ENCODE data around the gene NADK2. TPM values are rescaled to one million over a fixed set of nuclear protein-coding genes. Genes with fewer than 3 reads are reported as not detected.

Gene NADK2
- total and polyA plus RNA-seq, 9 donors: 28.9 to 42.2 (median 39.3) TPM

DNA sequence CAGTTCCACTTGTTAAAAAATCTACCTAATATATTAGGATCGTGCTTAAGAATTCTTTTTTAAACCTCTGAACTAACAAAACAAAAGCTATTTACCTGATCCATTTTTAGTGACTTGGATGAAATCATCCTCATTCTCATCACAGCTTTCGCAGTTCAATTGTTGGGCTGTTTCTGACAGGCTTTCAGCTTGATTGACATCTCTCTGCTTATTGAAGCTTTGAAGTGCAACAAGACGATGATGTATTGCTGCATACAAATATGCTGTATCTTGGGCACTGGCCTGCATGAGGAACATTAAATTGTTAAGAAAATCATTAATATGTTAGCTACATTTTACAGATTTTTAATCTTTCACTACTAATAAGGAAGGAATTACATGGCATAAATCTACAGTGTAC is 9.5 kb upstream of the NADK2 start:
- H3K9me3 ChIP-seq (replicated peaks; ENCODE audit: control insufficient read depth, low read depth, low read length): no peaks in the 10 kb centered on the region
- no peaks in the 10 kb centered on the region for H3K4me1 ChIP-seq (ENCODE audit: control insufficient read depth, insufficient read depth, low read length)
- H3K36me3 ChIP-seq (ENCODE audit: control insufficient read depth, insufficient read depth, low read length): no peaks in the 10 kb centered on the region
- no peak for DNase-seq
- 100% methylated on average over 1 of the region's 3 CpGs for whole genome bisulfite sequencing (ENCODE audit: insufficient coverage)
- no peak overlapping the region for H3K27ac ChIP-seq (ENCODE audit: low read length)
- no peaks in the 10 kb centered on the region for H3K27me3 ChIP-seq (ENCODE audit: control insufficient read depth, insufficient read depth, low read length)
- H3K4me3 ChIP-seq (ENCODE audit: low read length): no peak overlapping the region

DNA sequence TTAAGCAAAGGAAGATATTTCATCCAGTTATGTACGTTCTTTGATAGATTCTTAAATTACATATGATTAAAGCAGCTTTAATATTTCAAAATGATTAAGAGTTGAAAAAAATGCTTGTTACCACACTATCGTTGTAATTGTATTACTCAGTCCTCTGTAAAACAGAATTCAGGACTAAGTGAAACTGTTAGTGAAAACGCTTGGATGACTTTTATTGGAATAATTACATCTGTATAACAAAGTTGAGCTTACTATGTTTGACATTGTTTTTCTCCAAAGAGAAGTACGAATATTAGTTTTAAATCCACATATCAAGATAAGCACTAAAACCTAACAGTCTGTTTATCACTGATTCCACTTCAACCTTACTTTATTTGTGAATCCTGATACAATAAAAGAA is 8.7 kb upstream of the NADK2 start:
- Histone ChIP-seq H3K27me3 (ENCODE audit: control insufficient read depth, insufficient read depth, low read length) (no peaks in the 10 kb centered on the region), H3K27ac (ENCODE audit: low read length) (no peak overlapping the region), H3K9me3 (replicated peaks; ENCODE audit: control insufficient read depth, low read depth, low read length) (no peaks in the 10 kb centered on the region), H3K4me3 (ENCODE audit: low read length) (no peak overlapping the region), H3K36me3 (ENCODE audit: control insufficient read depth, insufficient read depth, low read length) (no peaks in the 10 kb centered on the region), H3K4me1 (ENCODE audit: control insufficient read depth, insufficient read depth, low read length) (no peaks in the 10 kb centered on the region)
- WGBS (ENCODE audit: insufficient coverage): no CpG with 5 or more reads among the region's 4 CpGs
- DNase-seq: no peak

DNA sequence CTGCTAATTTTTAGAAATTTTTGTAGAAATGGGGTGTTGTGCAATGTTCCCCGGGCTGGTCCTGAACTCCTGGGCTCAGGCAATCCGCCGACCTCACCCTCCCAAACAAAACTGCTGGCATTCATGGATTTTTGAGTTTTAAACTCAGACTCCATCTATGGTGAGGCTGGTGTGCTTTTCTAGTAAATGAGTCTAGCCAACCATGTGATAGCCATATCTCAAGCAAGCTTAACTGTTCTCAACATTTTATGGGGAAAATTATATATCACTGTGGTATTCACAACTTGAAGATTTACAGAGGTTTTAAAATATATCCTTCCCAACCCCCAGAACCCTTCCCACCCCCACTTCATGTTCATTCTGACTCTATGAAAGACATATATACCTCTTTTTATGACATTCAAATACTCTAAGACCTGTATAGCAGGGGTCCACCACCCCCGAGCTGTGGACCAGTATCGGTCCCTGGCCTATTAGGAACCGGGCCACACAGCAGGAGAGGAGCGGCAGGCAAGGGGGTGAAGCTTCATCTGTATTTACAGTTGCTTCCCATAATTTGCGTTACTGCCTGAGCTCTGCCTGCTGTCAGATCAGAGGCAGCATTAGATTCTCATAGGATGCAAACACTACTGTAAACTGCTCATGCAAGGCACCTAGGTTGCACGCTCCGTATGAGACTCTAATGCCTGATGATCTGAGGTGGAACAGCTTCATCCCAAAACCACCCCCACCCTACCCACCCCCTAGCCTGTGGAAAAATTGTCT is 4.5 kb upstream of the NADK2 start:
- no peak overlapping the region for H3K27ac ChIP-seq (ENCODE audit: low read length)
- peaks cover 7% of the 10 kb centered on the region for H3K4me1 ChIP-seq (ENCODE audit: control insufficient read depth, insufficient read depth, low read length)
- DNase-seq: no peak

DNA sequence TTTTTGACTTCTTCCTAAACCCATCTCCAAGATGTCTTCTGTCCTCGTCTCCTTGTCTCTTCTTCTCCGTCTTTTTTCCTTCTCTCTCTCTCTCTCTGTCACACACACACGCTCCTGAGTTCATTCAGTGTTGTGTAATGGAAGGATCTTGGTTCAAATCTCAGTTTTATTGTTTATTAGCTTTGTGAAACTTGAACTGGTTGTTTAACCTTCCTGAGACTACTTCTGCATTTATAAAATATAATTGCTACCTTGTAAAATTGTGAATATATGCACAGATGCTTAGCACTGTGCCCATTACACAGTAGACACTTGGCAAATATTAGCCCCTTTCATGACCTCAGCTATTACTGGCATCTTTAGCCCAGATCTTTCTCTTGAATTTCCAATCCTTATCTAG is 2.4 kb upstream of the NADK2 start:
- no CpG with 5 or more reads among the region's 3 CpGs for WGBS (ENCODE audit: insufficient coverage)
- H3K4me1 ChIP-seq (ENCODE audit: control insufficient read depth, insufficient read depth, low read length): peaks cover 10% of the 10 kb centered on the region
- H3K27me3 ChIP-seq (ENCODE audit: control insufficient read depth, insufficient read depth, low read length): no peaks in the 10 kb centered on the region
- DNase-seq: no peak
- no peak overlapping the region for H3K4me3 ChIP-seq (ENCODE audit: low read length)
- H3K27ac ChIP-seq (ENCODE audit: low read length): no peak overlapping the region
- no peaks in the 10 kb centered on the region for H3K36me3 ChIP-seq (ENCODE audit: control insufficient read depth, insufficient read depth, low read length)
- no peaks in the 10 kb centered on the region for H3K9me3 ChIP-seq (replicated peaks; ENCODE audit: control insufficient read depth, low read depth, low read length)

More for the DNA sequence above, 4.5 kb upstream of the NADK2 start:
- Histone ChIP-seq H3K36me3 (ENCODE audit: control insufficient read depth, insufficient read depth, low read length) (no peaks in the 10 kb centered on the region), H3K9me3 (replicated peaks; ENCODE audit: control insufficient read depth, low read depth, low read length) (no peaks in the 10 kb centered on the region), H3K4me3 (ENCODE audit: low read length) (no peak overlapping the region), H3K27me3 (ENCODE audit: control insufficient read depth, insufficient read depth, low read length) (no peaks in the 10 kb centered on the region)
- WGBS (ENCODE audit: insufficient coverage): 92% methylated on average over 4 of the region's 10 CpGs

DNA sequence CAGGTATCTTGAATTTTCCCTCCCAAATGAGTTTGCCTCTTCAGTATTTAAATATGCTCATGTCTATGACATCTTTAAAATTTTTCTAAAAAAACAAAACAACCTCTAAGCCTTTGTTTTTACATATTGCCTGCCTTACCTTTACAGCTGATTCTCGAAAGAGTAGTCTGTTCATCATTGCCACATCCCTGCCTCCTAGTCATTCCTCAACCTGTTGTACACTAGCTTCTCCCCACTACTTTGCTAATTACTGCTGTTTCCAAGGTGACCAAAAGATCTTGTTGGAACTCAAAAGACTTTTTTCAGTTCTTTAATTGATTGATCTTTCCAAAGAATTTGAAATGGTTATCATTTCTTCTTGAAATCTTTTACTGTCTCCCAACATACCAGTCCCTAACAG is 1.9 kb upstream of the NADK2 start:
- H3K36me3 ChIP-seq (ENCODE audit: control insufficient read depth, insufficient read depth, low read length): no peaks in the 10 kb centered on the region
- WGBS (ENCODE audit: insufficient coverage): 100% methylated on average over 1 of the region's 1 CpG
- peaks cover 10% of the 10 kb centered on the region for H3K4me1 ChIP-seq (ENCODE audit: control insufficient read depth, insufficient read depth, low read length)

DNA sequence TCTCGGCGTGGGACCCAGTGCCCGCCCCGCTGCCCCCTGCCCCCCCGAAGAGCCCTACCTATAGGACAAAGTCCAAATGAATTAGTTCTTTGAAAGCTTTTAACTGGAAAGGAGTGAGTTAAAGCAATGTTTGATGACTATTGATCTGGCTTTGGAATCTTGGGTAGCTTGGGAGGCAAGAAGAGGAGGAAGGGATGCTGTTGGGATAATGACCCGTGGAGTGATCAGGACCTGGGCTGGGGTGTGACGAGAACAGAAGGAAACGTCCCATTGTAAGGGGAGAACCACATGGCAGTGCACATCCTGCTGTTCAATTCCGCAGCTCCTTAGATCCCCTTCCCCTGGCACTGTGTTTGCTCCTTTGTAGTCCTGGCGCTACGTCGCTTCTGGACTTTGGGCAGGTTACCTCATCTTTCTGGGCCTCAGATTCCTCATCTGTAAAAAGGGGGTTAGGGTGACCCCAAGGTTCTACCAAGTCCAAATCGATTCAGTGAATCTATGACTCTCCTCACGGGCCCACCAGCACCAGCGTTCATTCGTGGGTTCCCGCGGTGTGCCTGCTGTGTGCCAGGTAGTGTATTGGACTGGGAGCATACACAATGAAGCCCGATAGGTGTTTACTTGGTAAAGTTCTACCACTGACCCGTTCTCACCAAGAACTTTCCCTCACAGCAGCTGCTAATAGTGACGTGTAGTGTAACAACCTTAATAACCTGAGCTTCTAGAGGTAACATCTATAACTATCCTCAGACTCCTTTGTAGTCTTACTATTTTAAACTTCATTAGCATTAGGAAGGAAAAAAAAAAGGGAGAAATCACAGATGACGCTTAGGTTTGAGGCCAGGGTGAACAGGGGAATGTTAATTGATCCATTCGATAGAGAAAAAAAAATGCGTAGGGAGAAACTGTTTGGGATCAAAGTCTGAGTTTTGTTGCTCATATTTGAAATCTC is 1.1 kb upstream of the NADK2 start:
- H3K27me3 ChIP-seq (ENCODE audit: control insufficient read depth, insufficient read depth, low read length): no peaks in the 10 kb centered on the region
- DNase-seq: peak; percentile 46
- peak overlapping the region; percentile 98 for H3K27ac ChIP-seq (ENCODE audit: low read length)
- H3K4me3 ChIP-seq (ENCODE audit: low read length): peak overlapping the region; percentile 85
- H3K36me3 ChIP-seq (ENCODE audit: control insufficient read depth, insufficient read depth, low read length): no peaks in the 10 kb centered on the region
- 82% methylated on average over 13 of the region's 24 CpGs for WGBS (ENCODE audit: insufficient coverage)
- H3K4me1 ChIP-seq (ENCODE audit: control insufficient read depth, insufficient read depth, low read length): peaks cover 10% of the 10 kb centered on the region
- H3K9me3 ChIP-seq (replicated peaks; ENCODE audit: control insufficient read depth, low read depth, low read length): no peaks in the 10 kb centered on the region

More for the DNA sequence above, 1.9 kb upstream of the NADK2 start:
- no peak for DNase-seq
- H3K4me3 ChIP-seq (ENCODE audit: low read length): no peak overlapping the region
- no peaks in the 10 kb centered on the region for H3K27me3 ChIP-seq (ENCODE audit: control insufficient read depth, insufficient read depth, low read length)
- no peak overlapping the region for H3K27ac ChIP-seq (ENCODE audit: low read length)
- no peaks in the 10 kb centered on the region for H3K9me3 ChIP-seq (replicated peaks; ENCODE audit: control insufficient read depth, low read depth, low read length)

DNA sequence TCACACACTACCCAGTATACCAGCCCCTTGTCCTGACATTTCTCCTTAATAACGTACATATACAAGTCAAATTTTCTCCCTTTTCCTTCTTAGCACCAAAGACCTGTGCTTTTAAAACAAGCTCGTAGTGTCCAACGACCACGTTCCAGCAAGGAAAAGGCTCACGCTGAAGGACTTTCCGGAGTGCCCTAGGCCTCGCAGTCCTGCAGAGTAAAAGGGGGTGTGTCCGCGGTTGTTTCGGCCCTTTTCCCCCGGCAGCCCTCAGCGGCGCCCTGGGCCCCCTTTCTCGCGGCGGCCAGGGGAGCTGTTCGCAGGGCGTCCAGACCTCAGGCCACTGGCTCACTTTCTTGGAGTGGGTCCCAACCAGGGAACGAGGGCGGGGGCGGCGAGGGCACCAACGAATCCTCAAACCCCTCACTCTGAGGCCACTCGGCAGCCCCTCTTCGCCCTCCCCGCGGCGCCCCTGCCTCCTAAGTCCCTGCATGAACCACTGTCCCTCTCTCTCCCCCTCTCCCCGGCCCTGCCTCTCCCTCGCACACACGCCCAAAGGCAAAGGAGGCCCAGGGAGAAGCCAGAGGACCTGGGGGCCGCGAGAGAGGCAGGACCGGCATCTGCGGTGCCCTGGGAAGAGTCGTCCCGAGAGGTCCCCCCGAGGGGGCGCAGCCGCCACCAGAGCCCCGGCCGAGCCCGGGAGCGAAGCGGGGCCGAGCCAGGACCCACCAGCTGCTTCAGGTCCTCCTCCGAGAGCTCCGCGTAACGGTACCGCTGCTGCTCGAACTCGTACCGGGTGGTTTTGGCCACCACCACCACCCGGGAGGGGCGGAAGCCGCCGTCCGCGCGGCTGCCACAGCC is 720 bp downstream of the NADK2 start:
- H3K27me3 ChIP-seq (ENCODE audit: control insufficient read depth, insufficient read depth, low read length): no peaks in the 10 kb centered on the region
- H3K4me3 ChIP-seq (ENCODE audit: low read length): peak overlapping the region; percentile 85
- peak; percentile 87 for DNase-seq
- no peaks in the 10 kb centered on the region for H3K36me3 ChIP-seq (ENCODE audit: control insufficient read depth, insufficient read depth, low read length)
- H3K27ac ChIP-seq (ENCODE audit: low read length): peak overlapping the region; percentile 98
- no peaks in the 10 kb centered on the region for H3K9me3 ChIP-seq (replicated peaks; ENCODE audit: control insufficient read depth, low read depth, low read length)
- under 1% methylated on average over 55 of the region's 61 CpGs for WGBS (ENCODE audit: insufficient coverage)
- peaks cover 10% of the 10 kb centered on the region for H3K4me1 ChIP-seq (ENCODE audit: control insufficient read depth, insufficient read depth, low read length)

DNA sequence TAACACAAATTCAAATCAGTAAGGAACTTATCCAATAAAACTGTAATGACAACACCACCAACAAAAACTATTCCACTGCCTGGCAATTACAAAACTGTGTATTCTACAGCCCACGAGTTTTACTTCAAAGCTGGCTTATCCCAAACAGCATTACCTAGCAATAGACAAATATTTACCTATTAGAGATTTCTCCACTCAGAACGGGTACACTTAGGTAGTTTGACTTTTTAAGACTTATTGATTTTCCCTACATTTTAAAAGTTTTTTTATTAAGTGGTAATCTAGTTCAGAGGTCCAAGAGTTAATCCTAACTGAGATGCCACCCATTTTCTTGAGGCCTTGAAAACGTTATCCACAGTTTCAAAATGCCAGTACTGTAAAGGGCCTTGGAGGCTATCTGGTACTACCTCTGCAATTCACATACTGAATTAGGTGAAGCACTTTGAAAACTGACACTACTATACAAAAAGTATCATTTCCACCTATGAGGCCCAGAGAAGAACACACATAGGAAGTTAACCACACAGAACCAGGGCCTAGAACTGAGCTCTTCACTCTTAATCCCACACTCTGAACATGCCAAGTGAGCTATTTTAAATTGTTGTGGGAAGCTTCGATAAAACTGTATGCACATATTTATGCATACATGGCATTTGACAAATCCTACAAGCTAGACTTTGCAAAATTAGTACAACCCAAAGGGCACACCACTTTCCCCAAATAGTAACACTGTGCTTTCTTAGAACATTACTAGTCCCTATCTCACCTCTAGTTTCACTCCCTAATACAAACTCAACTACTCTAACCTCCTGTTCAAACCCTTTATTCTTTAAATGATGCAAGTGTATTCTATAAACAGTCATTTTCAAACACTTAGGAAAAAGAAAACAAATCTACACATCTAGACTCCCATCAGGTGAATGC is 2.1 kb downstream of the NADK2 start:
- H3K4me1 ChIP-seq (ENCODE audit: control insufficient read depth, insufficient read depth, low read length): peaks cover 10% of the 10 kb centered on the region
- H3K36me3 ChIP-seq (ENCODE audit: control insufficient read depth, insufficient read depth, low read length): no peaks in the 10 kb centered on the region
- no peaks in the 10 kb centered on the region for H3K9me3 ChIP-seq (replicated peaks; ENCODE audit: control insufficient read depth, low read depth, low read length)
- H3K27me3 ChIP-seq (ENCODE audit: control insufficient read depth, insufficient read depth, low read length): no peaks in the 10 kb centered on the region
- peak overlapping the region; percentile 85 for H3K4me3 ChIP-seq (ENCODE audit: low read length)
- no peak for DNase-seq
- WGBS (ENCODE audit: insufficient coverage): 43% methylated on average over 1 of the region's 4 CpGs
- H3K27ac ChIP-seq (ENCODE audit: low read length): peak overlapping the region; percentile 2

All from muscle of leg (tissue), 11 donors.